GM12878 (cell line): ENCODE data around the gene MRPL57. TPM values are rescaled to one million over a fixed set of nuclear protein-coding genes. Genes with fewer than 3 reads are reported as not detected.
"Not testable (repeated sequence)": the region's sequence is repeated elsewhere in the genome, so short reads cannot be mapped to it uniquely, and the experiment has no call there.

Source experiments
- ATAC-seq: fragments of 200-7000 bp; cut with Tn5 transposase; 3 replicates; pipeline ENCODE4 v1.9.1; 2020; ENCODE audit warnings: mild to moderate bottlenecking, moderate library complexity
- BruUV-seq: library from RNA; stranded (reverse); fragments of 400-500 nt; replicated peaks from 2 replicates; lab custom pipeline; 2021; lab: Mats Ljungman, UMichigan
- CTCF ChIA-PET: fragments of 300-600 bp; sonication (Branson Sonifier 250); formaldehyde crosslinking; extraction: SDS; loops from one replicate; lab custom pipeline; 2021; ENCODE audit warnings: inconsistent platforms; lab: Yijun Ruan, JAX
- POLR2A ChIA-PET: fragments of 350-600 bp; formaldehyde crosslinking; extraction: SDS; loops from one replicate; lab custom pipeline; 2021; ENCODE audit warnings: inconsistent platforms; lab: Charles Lee
- RAD21 ChIA-PET: fragments of 300-600 bp; sonication (Branson Sonifier 250); formaldehyde crosslinking; loops from one replicate; lab custom pipeline; 2023; ENCODE audit warnings: antibody characterized with exemption; ENCODE audit not compliant: unreplicated experiment; lab: Charles Lee
- SMC1A ChIA-PET: fragments of 300-600 bp; sonication (Branson Sonifier 250); formaldehyde crosslinking; loops from one replicate; lab custom pipeline; 2023; ENCODE audit not compliant: unreplicated experiment, uncharacterized antibody; lab: Charles Lee
- DNase-seq: peaks from one replicate; pipeline ENCODE4 v3.0.0-alpha.2; 2011; ENCODE audit warnings: low read depth, low spot score
- FAIRE-seq: peaks from 3 replicates; lab custom pipeline; 2011; peaks lifted over from hg19 to GRCh38; lab: Jason Lieb, UNC
- H2AFZ ChIP-seq: 2 replicates; pipeline ENCODE4 v1.6.0; 2011; ENCODE audit warnings: low read depth, low read length, control low read depth; ENCODE audit not compliant: control insufficient read depth
- H3K27ac ChIP-seq: 2 replicates; pipeline ENCODE4 v1.5.1; 2011; ENCODE audit warnings: control low read depth; ENCODE audit not compliant: control insufficient read depth, insufficient read depth
- H3K27me3 ChIP-seq, 2 experiments: replicated peaks in 1 of 2; 2 replicates each; pipeline versions ENCODE4 v1.6.0 to v1.6.1; 2011; ENCODE audit warnings: low read length in 1 of 2; ENCODE audit not compliant: control insufficient read depth in 2 of 2, insufficient read depth in 2 of 2
- H3K36me3 ChIP-seq, 2 experiments: 2 replicates each; pipeline ENCODE4 v1.5.1; 2011; ENCODE audit warnings: low read length in 1 of 2; ENCODE audit not compliant: control insufficient read depth in 2 of 2, insufficient read depth in 2 of 2
- H3K4me1 ChIP-seq: 2 replicates; pipeline ENCODE4 v1.6.1; 2011; ENCODE audit warnings: mild to moderate bottlenecking, low read length, moderate library complexity, mixed read lengths; ENCODE audit not compliant: control insufficient read depth, insufficient read depth
- H3K4me2 ChIP-seq: 2 replicates; pipeline ENCODE4 v1.6.0; 2011; ENCODE audit warnings: control low read depth; ENCODE audit not compliant: control insufficient read depth, insufficient read depth
- H3K4me3 ChIP-seq: fragments of 200-600 bp; sonication (generic); 2 replicates; pipeline ENCODE4 v1.5.1; 2016
- H3K79me2 ChIP-seq: 2 replicates; pipeline ENCODE4 v1.6.0; 2011; ENCODE audit warnings: low read length; ENCODE audit not compliant: control insufficient read depth, insufficient read depth
- H3K9ac ChIP-seq: 2 replicates; pipeline ENCODE4 v1.8.0; 2011; ENCODE audit warnings: low read length, control low read depth, mixed read lengths; ENCODE audit not compliant: control insufficient read depth, insufficient read depth
- H3K9me3 ChIP-seq: replicated peaks from 3 replicates; pipeline ENCODE4 v1.5.1; 2011; ENCODE audit warnings: mild to moderate bottlenecking, low read length; ENCODE audit not compliant: control insufficient read depth, insufficient read depth
- H4K20me1 ChIP-seq: 2 replicates; pipeline ENCODE4 v1.6.0; 2011; ENCODE audit not compliant: control insufficient read depth, insufficient read depth
- CHD4 ChIP-seq: fragments of 200-600 bp; sonication (generic); IDR thresholded peaks from 2 replicates; pipeline ENCODE4 v1.6.1; 2016; ENCODE audit warnings: mild to moderate bottlenecking
- ZNF207 ChIP-seq: fragments of 450-650 bp; IDR thresholded peaks from 2 replicates; pipeline ENCODE4 v1.6.1; 2014; ENCODE audit warnings: antibody characterized with exemption, mild to moderate bottlenecking, borderline replicate concordance
- WGBS: methylation state at CpG from one replicate; pipeline ENCODE4 v1.1.6; 2016; ENCODE audit warnings: low lambda C conversion rate; ENCODE audit not compliant: insufficient replicate concordance, insufficient coverage; ENCODE audit errors: missing lambda C conversion rate; 5-methylcytosine and 5-hydroxymethylcytosine counted together
- in situ Hi-C: fragments of 300-500 bp; cut with MboI; formaldehyde crosslinking; loops from 9 replicates; pipeline ENCODE4 v1.14.3; 2018; ENCODE audit warnings: mixed read lengths
- intact Hi-C: fragments of 100-400 bp; cut with micrococcal nuclease; formaldehyde crosslinking; loops from one replicate; pipeline ENCODE4 v1.14.2; 2022; ENCODE audit not compliant: unreplicated experiment
- polyA plus RNA-seq, 11 experiments: library from polyadenylated mRNA; depleted of rRNA in 4 of 11; unstranded in 6 of 11; stranded (reverse) in 5 of 11; fragments of >200 nt; fragmentation: Nextera tagmentation in 4 of 11; fragmentation: Illumina TruSeq in 1 of 11; extraction: Ambion mirVana in 4 of 11; extraction: Trizol in 1 of 11; gene quantifications; 1 replicate in 1 of 11; 2 replicates in 10 of 11; pipeline versions ENCODE4 v1.2.1 to v1.2.3, GENCODE V29; 2011 to 2016; ENCODE audit warnings: inconsistent platforms in 2 of 11, missing spikeins in 2 of 11, low read depth in 1 of 11
- total RNA-seq, 4 experiments: library from RNA; depleted of rRNA in 3 of 4; stranded (reverse); fragments of >200 nt in 3 of 4; fragmentation: Illumina TruSeq in 1 of 4; extraction: Trizol in 1 of 4; gene quantifications; 2 replicates each; pipeline versions ENCODE4 v1.2.1 to v1.2.3, GENCODE V29; 2013 to 2021
- TF ChIP-seq, protein P1 (sequence below): fragments of 450-650 bp; IDR thresholded peaks from 2 replicates; pipeline ENCODE4 v1.6.1; 2018; ENCODE audit warnings: mild to moderate bottlenecking, low read depth, moderate library complexity; ENCODE audit not compliant: partially characterized antibody
- TF ChIP-seq, protein P2 (sequence below): fragments of 450-650 bp; IDR thresholded peaks from 2 replicates; pipeline ENCODE4 v1.6.1; 2016; ENCODE audit warnings: mild to moderate bottlenecking

Gene MRPL57
- total and polyA plus RNA-seq, 10 of the 15 experiments (the other 5 are each of a cell fraction or from before 2014, with no cell fraction given): 10.5 to 90.6 (median 25.9) TPM

- H3K79me2 ChIP-seq, H2AFZ ChIP-seq, in situ Hi-C loops, H3K4me3 ChIP-seq, H3K9me3 ChIP-seq, H3K4me1 ChIP-seq, H3K27ac ChIP-seq, intact Hi-C loops, H3K9ac ChIP-seq, ATAC-seq, BruUV-seq, FAIRE-seq, H3K27me3 ChIP-seq, H4K20me1 ChIP-seq, H3K4me2 ChIP-seq, H3K36me3 ChIP-seq, DNase-seq: not testable (repeated sequence)
- RAD21 ChIA-PET: interaction anchor here (0.9 kb wide), 1 partner anchor 14 kb away, joined by 3 read pairs; no protein-coding TSS in a partner anchor
- CTCF ChIA-PET: interaction anchor here (1.2 to 2.9 kb wide), 3 partner anchors 10 to 11 kb away, joined by 3 to 12 read pairs (median 3); partner anchors contain the start of genes MRPL57 and SKA3
- POLR2A ChIA-PET: interaction anchor here (0.6 to 1.0 kb wide), 2 partner anchors 9 to 11 kb away, joined by 3 read pairs; no protein-coding TSS in a partner anchor
- 27% methylated on average over 4 of the region's 4 CpGs for WGBS
- SMC1A ChIA-PET: interaction anchor here (1.2 kb wide), 1 partner anchor 11 kb away, joined by 3 read pairs; no protein-coding TSS in a partner anchor
Observed at GRCh38 chr13:21165606-21166005, 10.9 kb upstream of the MRPL57 start.

GRCh38 chr13:21171420-21171819 lies 5.0 kb upstream of the MRPL57 start:
- in situ Hi-C loops (no loop called here), intact Hi-C loops (no loop called here)
- ChIA-PET CTCF (no interaction called here), SMC1A (interaction anchor here (0.5 to 1.4 kb wide), 2 partner anchors 10 to 1181 kb away, joined by 3 read pairs; no protein-coding TSS in a partner anchor), RAD21 (no interaction called here), POLR2A (interaction anchor here (0.6 kb wide), 1 partner anchor 27 kb away, joined by 6 read pairs; no protein-coding TSS in a partner anchor)
- no peaks in the 10 kb centered on the region for H3K27me3 ChIP-seq
- no peaks in the 10 kb centered on the region for H3K9me3 ChIP-seq
- no peaks in the 10 kb centered on the region for H4K20me1 ChIP-seq
- H3K9ac ChIP-seq: no peak overlapping the region
- no TSS peak for BruUV-seq
- no peak for DNase-seq
- no peak for FAIRE-seq
- H3K4me2 ChIP-seq: no peak overlapping the region
- no peak overlapping the region for H3K27ac ChIP-seq
- no peaks in the 10 kb centered on the region for H3K4me1 ChIP-seq
- peaks cover 26% of the 10 kb centered on the region for H3K79me2 ChIP-seq
- peaks cover 0 to 2% of the 10 kb centered on the region in 2 experiments; a peak in 2 of 4 replicates for H3K36me3 ChIP-seq
- H3K4me3 ChIP-seq: no peak overlapping the region
- no peak for ATAC-seq
- no peak overlapping the region for H2AFZ ChIP-seq
- 94% methylated on average over 5 of the region's 9 CpGs for WGBS
- TF ChIP-seq, protein P1, sequence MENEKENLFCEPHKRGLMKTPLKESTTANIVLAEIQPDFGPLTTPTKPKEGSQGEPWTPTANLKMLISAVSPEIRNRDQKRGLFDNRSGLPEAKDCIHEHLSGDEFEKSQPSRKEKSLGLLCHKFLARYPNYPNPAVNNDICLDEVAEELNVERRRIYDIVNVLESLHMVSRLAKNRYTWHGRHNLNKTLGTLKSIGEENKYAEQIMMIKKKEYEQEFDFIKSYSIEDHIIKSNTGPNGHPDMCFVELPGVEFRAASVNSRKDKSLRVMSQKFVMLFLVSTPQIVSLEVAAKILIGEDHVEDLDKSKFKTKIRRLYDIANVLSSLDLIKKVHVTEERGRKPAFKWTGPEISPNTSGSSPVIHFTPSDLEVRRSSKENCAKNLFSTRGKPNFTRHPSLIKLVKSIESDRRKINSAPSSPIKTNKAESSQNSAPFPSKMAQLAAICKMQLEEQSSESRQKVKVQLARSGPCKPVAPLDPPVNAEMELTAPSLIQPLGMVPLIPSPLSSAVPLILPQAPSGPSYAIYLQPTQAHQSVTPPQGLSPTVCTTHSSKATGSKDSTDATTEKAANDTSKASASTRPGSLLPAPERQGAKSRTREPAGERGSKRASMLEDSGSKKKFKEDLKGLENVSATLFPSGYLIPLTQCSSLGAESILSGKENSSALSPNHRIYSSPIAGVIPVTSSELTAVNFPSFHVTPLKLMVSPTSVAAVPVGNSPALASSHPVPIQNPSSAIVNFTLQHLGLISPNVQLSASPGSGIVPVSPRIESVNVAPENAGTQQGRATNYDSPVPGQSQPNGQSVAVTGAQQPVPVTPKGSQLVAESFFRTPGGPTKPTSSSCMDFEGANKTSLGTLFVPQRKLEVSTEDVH: no peak
- TF ChIP-seq ZNF207 (no peak), CHD4 (no peak)
- TF ChIP-seq, protein P2, sequence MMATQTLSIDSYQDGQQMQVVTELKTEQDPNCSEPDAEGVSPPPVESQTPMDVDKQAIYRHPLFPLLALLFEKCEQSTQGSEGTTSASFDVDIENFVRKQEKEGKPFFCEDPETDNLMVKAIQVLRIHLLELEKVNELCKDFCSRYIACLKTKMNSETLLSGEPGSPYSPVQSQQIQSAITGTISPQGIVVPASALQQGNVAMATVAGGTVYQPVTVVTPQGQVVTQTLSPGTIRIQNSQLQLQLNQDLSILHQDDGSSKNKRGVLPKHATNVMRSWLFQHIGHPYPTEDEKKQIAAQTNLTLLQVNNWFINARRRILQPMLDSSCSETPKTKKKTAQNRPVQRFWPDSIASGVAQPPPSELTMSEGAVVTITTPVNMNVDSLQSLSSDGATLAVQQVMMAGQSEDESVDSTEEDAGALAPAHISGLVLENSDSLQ: peak; percentile 43

DNA sequence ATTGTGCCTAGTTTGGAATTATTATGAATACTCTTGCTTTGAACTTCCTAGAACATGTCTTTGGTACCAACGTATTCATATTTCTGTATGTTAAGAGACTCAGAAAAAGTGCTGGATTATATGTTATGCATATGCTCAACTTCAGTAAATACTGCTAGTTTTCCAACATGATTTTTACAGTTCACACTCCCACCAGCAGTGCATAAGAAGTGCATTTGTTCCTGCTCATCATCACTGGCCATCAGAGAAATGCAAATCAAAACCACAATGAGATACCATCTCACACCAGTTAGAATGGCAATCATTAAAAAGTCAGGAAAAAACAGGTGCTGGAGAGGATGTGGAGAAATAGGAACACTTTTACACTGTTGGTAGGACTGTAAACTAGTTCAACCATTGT lies 2.7 kb upstream of the MRPL57 start:
- BruUV-seq: not testable (repeated sequence)

More for the DNA sequence above, 2.7 kb upstream of the MRPL57 start:
- H3K9ac ChIP-seq, H3K9me3 ChIP-seq, in situ Hi-C loops, FAIRE-seq, H3K27ac ChIP-seq, intact Hi-C loops, H2AFZ ChIP-seq, ATAC-seq, SMC1A ChIA-PET, H3K36me3 ChIP-seq, DNase-seq, POLR2A ChIA-PET, H3K4me3 ChIP-seq, H3K27me3 ChIP-seq, CTCF ChIA-PET, H3K4me1 ChIP-seq, H4K20me1 ChIP-seq, RAD21 ChIA-PET: not testable (repeated sequence)
- Histone ChIP-seq H3K79me2 (peaks cover 43% of the 10 kb centered on the region), H3K4me2 (peak overlapping the region; percentile 30; the same call in 1 of the 2 replicates)
- WGBS: 0% methylated on average over 1 of the region's 1 CpG
